DMS 273 (cell line): Measurements from ENCODE around the gene ANKRD2.
"Not testable (repeated sequence)": the region's sequence is repeated elsewhere in the genome, so short reads cannot be mapped to it uniquely, and the experiment has no call there.

Source experiments
- DNase-seq: peaks from one replicate; lab custom pipeline; 2025; ENCODE audit not compliant: unreplicated experiment; lab: John Stamatoyannopoulos, UW

Gene ANKRD2

GRCh38 chr10:97546456-97547270 is 25.9 kb upstream of the ANKRD2 start:
- DNase-seq, result no peak

GRCh38 chr10:97547271-97547600 is 25.3 kb upstream of the ANKRD2 start:
- no peak for DNase-seq

- DNase-seq, result peak; percentile 61
These were observed 24.6 kb upstream of the ANKRD2 start for GRCh38 chr10:97547962-97548361.

GRCh38 chr10:97548828-97549455 is 23.6 kb upstream of the ANKRD2 start:
- peak; percentile 42 for DNase-seq

GRCh38 chr10:97549587-97550322 is 22.8 kb upstream of the ANKRD2 start:
- DNase-seq, result peak; percentile 82

- peak; percentile 30 for DNase-seq
These were observed 22.0 kb upstream of the ANKRD2 start for GRCh38 chr10:97550336-97551149.

- no peak for DNase-seq
These were observed 21.3 kb upstream of the ANKRD2 start for GRCh38 chr10:97551271-97551670.

GRCh38 chr10:97553575-97554031 is 19.0 kb upstream of the ANKRD2 start:
- DNase-seq, result peak; percentile 79

GRCh38 chr10:97554336-97554735 is 18.2 kb upstream of the ANKRD2 start:
- not testable (repeated sequence) for DNase-seq

GRCh38 chr10:97555541-97555940 is 17.0 kb upstream of the ANKRD2 start:
- not testable (repeated sequence) for DNase-seq

- DNase-seq, result not testable (repeated sequence)
These were observed 11.7 kb upstream of the ANKRD2 start for GRCh38 chr10:97560731-97561381.

GRCh38 chr10:97561386-97562077 is 11.0 kb upstream of the ANKRD2 start:
- DNase-seq, result not testable (repeated sequence)

- DNase-seq, result not testable (repeated sequence)
These were observed 10.2 kb upstream of the ANKRD2 start for GRCh38 chr10:97562329-97562728.

GRCh38 chr10:97563337-97563736 is 9.2 kb upstream of the ANKRD2 start:
- DNase-seq, result no peak

GRCh38 chr10:97564776-97565175 is 7.8 kb upstream of the ANKRD2 start:
- no peak for DNase-seq

- DNase-seq, result no peak
These were observed 6.1 kb upstream of the ANKRD2 start for GRCh38 chr10:97566336-97566996.

- no peak for DNase-seq
These were observed 4.7 kb upstream of the ANKRD2 start for GRCh38 chr10:97567891-97568290.

- no peak for DNase-seq
These were observed 2.3 kb upstream of the ANKRD2 start for GRCh38 chr10:97570146-97570788.
